Brain microvascular endothelial cell (primary cell): ENCODE data around the gene TMC7.

Source experiments
- DNase-seq: peaks from one replicate; pipeline ENCODE4 v3.0.0-alpha.2; 2020
- H3K27ac ChIP-seq: fragments of 250-450 bp; sonication (Bioruptor Pico); 2 replicates; pipeline ENCODE4 v1.5.1; 2020; ENCODE audit warnings: mild to moderate bottlenecking, moderate library complexity
- H3K27me3 ChIP-seq: fragments of 250-450 bp; sonication (Bioruptor Pico); replicated peaks from 2 replicates; pipeline ENCODE4 v1.5.1; 2020; ENCODE audit warnings: mild to moderate bottlenecking
- H3K36me3 ChIP-seq: fragments of 250-450 bp; sonication (Bioruptor Pico); replicated peaks from 2 replicates; pipeline ENCODE4 v1.5.1; 2020; ENCODE audit warnings: mild to moderate bottlenecking
- H3K4me3 ChIP-seq: 2 replicates; pipeline ENCODE4 v1.5.1; 2011; ENCODE audit warnings: low read depth, mild to moderate bottlenecking, control low read depth, low read length, moderate library complexity
- in situ Hi-C: cut with HindIII; loops from 2 replicates; pipeline ENCODE4 v1.10.0; 2017; ENCODE audit warnings: low sequenced_read_pairs, low pct_ligation_motif_present
- TF ChIP-seq, protein P1 (sequence below): IDR thresholded peaks from 2 replicates; pipeline ENCODE4 v1.5.1; 2011; ENCODE audit warnings: low read depth, mild to moderate bottlenecking, moderate library complexity, low read length, control low read depth, inconsistent platforms; ENCODE audit errors: missing control alignments

TMC7 gene

DNA sequence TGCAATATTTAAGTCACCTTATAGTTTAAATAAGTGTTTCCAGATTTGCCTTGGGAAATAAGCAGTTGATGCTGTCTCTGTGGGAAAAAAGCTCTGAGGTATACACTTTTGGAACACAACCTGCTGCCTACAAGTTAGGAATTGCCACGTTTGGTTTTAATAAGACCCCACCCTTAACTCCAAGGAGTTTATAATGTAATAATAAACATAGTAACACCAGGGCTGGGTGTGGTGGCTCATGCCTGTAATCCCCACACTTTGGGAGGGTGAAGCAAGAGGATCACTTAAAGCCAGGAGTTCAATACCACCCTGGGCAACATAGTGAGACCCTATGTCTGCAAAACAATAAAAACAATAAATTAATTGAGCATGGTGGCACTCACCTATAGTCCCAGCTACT is 41.7 kb upstream of the TMC7 start:
- no peak for DNase-seq
- Histone ChIP-seq H3K36me3 (no peaks in the 10 kb centered on the region), H3K4me3 (no peak overlapping the region), H3K27ac (no peak overlapping the region), H3K27me3 (no peaks in the 10 kb centered on the region)
- in situ Hi-C loops: no loop called here
- TF ChIP-seq, protein P1, sequence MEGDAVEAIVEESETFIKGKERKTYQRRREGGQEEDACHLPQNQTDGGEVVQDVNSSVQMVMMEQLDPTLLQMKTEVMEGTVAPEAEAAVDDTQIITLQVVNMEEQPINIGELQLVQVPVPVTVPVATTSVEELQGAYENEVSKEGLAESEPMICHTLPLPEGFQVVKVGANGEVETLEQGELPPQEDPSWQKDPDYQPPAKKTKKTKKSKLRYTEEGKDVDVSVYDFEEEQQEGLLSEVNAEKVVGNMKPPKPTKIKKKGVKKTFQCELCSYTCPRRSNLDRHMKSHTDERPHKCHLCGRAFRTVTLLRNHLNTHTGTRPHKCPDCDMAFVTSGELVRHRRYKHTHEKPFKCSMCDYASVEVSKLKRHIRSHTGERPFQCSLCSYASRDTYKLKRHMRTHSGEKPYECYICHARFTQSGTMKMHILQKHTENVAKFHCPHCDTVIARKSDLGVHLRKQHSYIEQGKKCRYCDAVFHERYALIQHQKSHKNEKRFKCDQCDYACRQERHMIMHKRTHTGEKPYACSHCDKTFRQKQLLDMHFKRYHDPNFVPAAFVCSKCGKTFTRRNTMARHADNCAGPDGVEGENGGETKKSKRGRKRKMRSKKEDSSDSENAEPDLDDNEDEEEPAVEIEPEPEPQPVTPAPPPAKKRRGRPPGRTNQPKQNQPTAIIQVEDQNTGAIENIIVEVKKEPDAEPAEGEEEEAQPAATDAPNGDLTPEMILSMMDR: no peak

DNA sequence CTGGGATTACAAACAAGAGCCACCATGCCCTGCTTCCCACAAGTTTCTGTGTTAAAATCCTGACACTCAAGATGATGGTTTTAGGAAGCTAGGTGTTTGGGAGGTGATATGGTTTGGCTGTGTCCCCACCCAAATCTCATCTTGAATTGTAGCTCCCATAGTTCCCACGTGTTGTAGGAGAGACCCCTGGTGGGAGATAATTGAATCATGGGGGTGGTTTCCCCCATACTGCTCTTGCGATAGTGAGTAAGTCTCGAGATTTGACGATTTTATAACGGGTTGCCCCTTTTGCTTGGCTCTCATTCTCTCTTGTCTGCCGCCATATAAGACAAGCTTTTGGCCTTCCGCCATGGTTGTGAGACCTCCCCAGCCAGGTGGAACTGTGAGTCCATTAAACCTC is 40.3 kb upstream of the TMC7 start:
- Histone ChIP-seq H3K4me3 (no peak overlapping the region), H3K27me3 (no peaks in the 10 kb centered on the region), H3K36me3 (no peaks in the 10 kb centered on the region), H3K27ac (no peak overlapping the region)
- TF ChIP-seq, protein P1: no peak
- in situ Hi-C loops: no loop called here
- DNase-seq: no peak

DNA sequence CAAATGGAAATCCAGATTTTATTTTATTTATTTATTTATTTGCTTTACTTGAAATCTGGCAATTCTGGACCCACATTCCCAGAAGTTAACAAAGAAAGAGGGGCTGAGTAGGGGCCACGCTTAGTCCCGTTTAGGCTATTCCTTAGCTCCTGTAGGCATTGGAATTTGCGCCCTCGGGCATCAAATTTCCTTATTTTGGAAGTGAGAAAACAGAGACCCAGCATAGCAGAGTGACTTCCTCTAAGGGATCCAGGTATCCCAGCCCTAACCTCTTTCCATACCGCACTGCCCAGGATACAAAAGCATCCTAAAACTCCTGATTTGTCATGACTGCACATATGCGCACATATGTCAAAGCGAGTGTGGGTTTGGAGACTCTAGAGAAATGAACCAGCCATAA is 38.5 kb upstream of the TMC7 start:
- TF ChIP-seq, protein P1: no peak
- H3K4me3 ChIP-seq: no peak overlapping the region
- no peak overlapping the region for H3K27ac ChIP-seq
- H3K27me3 ChIP-seq: no peaks in the 10 kb centered on the region
- in situ Hi-C loops: no loop called here
- no peak for DNase-seq
- no peaks in the 10 kb centered on the region for H3K36me3 ChIP-seq

DNA sequence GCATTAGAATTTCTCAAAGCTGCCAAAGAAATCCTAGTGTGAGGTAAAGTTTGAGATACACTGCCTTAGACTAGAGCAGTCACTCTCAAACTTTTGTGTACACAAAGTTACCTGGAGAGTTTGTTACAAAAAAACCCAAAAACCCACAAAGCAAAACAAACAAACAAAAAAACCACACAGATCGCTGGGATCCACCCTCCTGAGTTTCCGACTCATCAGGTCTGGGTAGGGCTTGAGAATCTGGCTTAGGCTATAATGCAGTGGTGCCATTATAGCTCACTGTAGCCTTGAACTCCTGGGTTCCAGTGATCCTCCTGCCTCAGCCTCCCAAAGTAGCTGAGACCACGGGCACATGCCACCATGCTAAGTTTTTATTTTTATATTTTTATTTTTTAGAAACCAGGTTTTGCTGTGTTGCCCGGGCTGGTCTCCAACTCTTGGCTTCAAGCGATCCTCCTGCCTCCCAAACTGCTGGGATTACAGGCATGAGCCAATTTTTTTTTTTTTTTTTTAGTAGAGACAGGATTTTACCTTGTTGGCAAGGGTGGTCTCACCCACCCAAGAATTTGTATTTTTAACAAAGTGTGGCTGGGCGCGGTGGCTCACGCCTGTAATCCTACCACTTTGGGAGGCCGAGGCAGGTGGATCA is 35.2 kb upstream of the TMC7 start:
- H3K4me3 ChIP-seq: no peak overlapping the region
- H3K27me3 ChIP-seq: no peaks in the 10 kb centered on the region
- H3K27ac ChIP-seq: no peak overlapping the region
- no peaks in the 10 kb centered on the region for H3K36me3 ChIP-seq
- in situ Hi-C loops: no loop called here
- DNase-seq: no peak
- TF ChIP-seq, protein P1: no peak

- no peaks in the 10 kb centered on the region for H3K27me3 ChIP-seq
- no peak for DNase-seq
- in situ Hi-C loops: no loop called here
- no peak overlapping the region for H3K27ac ChIP-seq
- TF ChIP-seq, protein P1: no peak
- H3K36me3 ChIP-seq: no peaks in the 10 kb centered on the region
- H3K4me3 ChIP-seq: no peak overlapping the region
These were observed 33.1 kb upstream of the TMC7 start for GRCh38 chr16:18950469-18951185.
